WERI-Rb-1 (cell line): ENCODE data around the gene CDKAL1.

Experiments used
- DNase-seq: peaks from one replicate; pipeline ENCODE4 v3.0.0-alpha.2; 2020
- H3K27ac ChIP-seq: fragments of 250-450 bp; sonication (Bioruptor Pico); 2 replicates; pipeline ENCODE4 v1.5.1; 2020; ENCODE audit warnings: mild to moderate bottlenecking, moderate library complexity
- H3K27me3 ChIP-seq: fragments of 250-450 bp; sonication (Bioruptor Pico); 2 replicates; pipeline ENCODE4 v1.5.1; 2021; ENCODE audit warnings: mild to moderate bottlenecking, low read depth, moderate library complexity; ENCODE audit not compliant: insufficient read depth, severe bottlenecking
- H3K36me3 ChIP-seq: fragments of 250-450 bp; sonication (Bioruptor Pico); 2 replicates; pipeline ENCODE4 v1.5.1; 2020; ENCODE audit warnings: mild to moderate bottlenecking, moderate library complexity
- H3K4me3 ChIP-seq: 2 replicates; pipeline ENCODE4 v1.5.1; 2011; ENCODE audit warnings: low read depth, mild to moderate bottlenecking, control low read depth, low read length
- H3K9me3 ChIP-seq: fragments of 250-450 bp; sonication (Bioruptor Pico); 2 replicates; pipeline ENCODE4 v1.5.1; 2021; ENCODE audit warnings: mild to moderate bottlenecking, moderate library complexity; ENCODE audit not compliant: severe bottlenecking
- CTCF ChIP-seq: IDR thresholded peaks from 2 replicates; pipeline ENCODE4 v1.5.1; 2011; ENCODE audit warnings: low read depth, mild to moderate bottlenecking, control low read depth, inconsistent platforms, low read length

CDKAL1 gene

GRCh38 chr6:21019614-21020013, 485.4 kb downstream of the CDKAL1 start:
- no peaks in the 10 kb centered on the region for H3K36me3 ChIP-seq
- DNase-seq, result no peak
- 0 out of 2 replicates have a peak, but pooled peaks have one; percentile 12 for TF ChIP-seq CTCF
- no peaks in the 10 kb centered on the region for H3K27me3 ChIP-seq
- H3K9me3 ChIP-seq, result no peaks in the 10 kb centered on the region
- H3K4me3 ChIP-seq, result no peak overlapping the region
- H3K27ac ChIP-seq, result no peak overlapping the region

DNA sequence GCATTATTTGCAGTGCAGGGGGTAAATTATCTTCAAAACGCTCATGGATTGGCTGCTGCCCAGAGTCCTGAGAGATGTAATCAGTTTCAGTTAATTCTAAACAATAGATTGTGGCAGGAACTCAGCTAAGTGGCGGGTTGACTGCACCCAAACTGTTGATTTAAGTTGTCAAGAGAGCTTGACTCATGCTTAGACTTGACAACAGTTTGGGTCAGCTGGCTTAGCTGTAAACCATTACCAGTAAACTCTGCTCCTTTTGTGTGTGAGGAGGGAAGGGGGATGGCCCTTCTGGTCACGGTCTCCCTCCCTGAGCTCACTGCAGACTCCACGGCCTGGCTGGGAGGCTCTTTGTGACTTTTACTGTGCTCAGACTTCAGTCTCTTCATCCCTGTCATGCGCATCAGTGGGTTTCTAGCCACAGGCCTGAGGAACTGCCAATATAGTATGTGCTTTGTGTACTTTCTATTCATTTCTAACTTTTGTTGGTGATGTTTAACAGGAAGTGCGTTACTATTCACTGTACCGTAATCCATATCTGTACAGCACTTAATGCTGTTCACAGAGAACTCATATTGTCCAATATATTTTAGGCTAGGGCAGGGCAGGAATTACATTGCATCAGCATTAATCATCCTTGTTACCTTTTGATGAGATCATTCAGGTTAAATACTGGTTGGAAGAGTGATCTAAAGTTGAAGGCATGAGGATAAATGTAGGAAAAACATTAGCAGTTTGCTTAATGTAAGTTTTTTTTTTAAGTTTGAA, 488.3 kb downstream of the CDKAL1 start:
- Histone ChIP-seq H3K4me3 (no peak overlapping the region), H3K9me3 (no peaks in the 10 kb centered on the region), H3K36me3 (no peaks in the 10 kb centered on the region), H3K27ac (no peak overlapping the region), H3K27me3 (no peaks in the 10 kb centered on the region)
- no peak for TF ChIP-seq CTCF
- no peak for DNase-seq

GRCh38 chr6:21023210-21023609, 489.0 kb downstream of the CDKAL1 start:
- Histone ChIP-seq H3K9me3 (no peaks in the 10 kb centered on the region), H3K27ac (no peak overlapping the region)
- TF ChIP-seq CTCF, result no peak

GRCh38 chr6:21024616-21025015, 490.4 kb downstream of the CDKAL1 start:
- H3K36me3 ChIP-seq, result no peaks in the 10 kb centered on the region
- H3K4me3 ChIP-seq, result no peak overlapping the region
- no peak for TF ChIP-seq CTCF
- no peaks in the 10 kb centered on the region for H3K27me3 ChIP-seq
- no peak for DNase-seq
- no peaks in the 10 kb centered on the region for H3K9me3 ChIP-seq
- no peak overlapping the region for H3K27ac ChIP-seq

More at GRCh38 chr6:21023210-21023609, 489.0 kb downstream of the CDKAL1 start:
- H3K36me3 ChIP-seq, result no peaks in the 10 kb centered on the region
- no peak for DNase-seq
- no peak overlapping the region for H3K4me3 ChIP-seq
- no peaks in the 10 kb centered on the region for H3K27me3 ChIP-seq

DNA sequence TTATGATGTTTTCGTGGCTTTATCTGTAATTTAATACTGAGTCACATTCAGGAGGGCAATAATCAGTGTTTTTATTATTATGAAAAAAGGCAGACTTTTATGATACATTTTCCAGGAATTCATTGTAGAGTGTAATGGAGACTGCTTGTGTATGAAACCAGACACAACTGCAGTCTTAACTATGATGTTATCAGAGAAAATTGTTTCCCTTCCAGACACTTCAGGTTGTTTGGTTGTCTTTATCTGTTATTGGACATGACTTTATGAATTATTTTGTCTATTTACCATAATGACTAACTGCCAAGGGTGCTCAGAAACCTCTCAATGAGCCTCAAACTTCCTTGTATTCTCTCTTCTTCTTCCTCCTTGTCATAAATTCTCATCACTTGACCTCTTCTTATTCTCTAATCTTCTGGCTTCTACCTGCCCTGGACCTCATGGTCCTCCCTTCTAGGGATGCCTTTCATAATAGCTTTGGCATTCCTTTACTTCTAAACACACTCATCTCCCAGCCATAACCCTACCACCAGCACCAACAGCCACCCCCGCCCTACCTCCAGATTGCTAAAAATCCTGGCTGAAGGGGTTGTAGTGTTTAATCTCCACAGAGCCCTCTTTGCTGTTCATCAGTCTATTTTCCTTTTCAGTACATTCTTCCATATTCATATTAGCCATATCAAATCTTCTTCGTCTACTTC, 492.5 kb downstream of the CDKAL1 start:
- Histone ChIP-seq H3K27me3 (no peaks in the 10 kb centered on the region), H3K36me3 (no peaks in the 10 kb centered on the region), H3K27ac (no peak overlapping the region), H3K9me3 (no peaks in the 10 kb centered on the region), H3K4me3 (no peak overlapping the region)
- TF ChIP-seq CTCF, result no peak
- no peak for DNase-seq
